Measurements from ENCODE around the gene CHMP2B.

The CHMP2B gene, protein sequence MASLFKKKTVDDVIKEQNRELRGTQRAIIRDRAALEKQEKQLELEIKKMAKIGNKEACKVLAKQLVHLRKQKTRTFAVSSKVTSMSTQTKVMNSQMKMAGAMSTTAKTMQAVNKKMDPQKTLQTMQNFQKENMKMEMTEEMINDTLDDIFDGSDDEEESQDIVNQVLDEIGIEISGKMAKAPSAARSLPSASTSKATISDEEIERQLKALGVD

DNA sequence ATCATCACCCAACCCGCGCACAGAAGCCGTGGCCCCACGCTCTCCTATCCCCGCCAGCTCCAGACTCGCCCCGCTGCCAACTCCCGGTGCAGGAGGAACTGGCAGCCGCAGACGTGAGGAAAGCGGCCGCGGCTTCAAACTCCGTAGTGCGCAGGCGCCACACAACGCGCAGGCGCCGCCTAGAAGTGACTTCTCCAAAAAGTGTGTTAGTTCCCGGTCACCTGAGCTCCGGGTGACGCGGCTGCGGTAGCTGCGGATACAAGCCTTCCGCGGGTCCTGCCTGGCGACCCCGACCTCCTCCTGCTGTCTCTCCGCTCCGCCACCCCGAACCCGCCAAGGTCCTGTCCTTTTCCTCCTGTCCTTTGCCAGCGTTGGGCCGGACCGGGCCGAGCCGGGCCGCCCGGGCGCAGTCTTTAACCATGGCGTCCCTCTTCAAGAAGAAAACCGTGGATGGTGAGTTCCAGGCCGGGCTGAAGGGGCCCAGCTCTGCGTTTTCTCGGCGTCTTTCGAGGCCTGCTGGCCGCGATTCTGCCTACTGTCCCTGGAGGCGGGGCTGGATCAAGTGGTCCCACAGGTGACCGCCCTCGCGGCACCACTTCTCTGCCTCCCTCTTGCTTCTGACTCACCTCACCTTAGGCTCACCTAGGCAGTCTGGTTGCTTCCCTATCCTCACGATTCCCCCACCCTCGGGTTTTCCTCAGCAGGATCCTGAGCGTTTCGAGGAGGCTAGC lies at the start of gene CHMP2B:
Gene CHMP2B (plus strand): TSS at position 206 of the 731 bp plus-strand sequence. CDS start 214 bp downstream, at position 420.
- in situ Hi-C loops (cut with MboI; ENCODE audit: low sequenced_read_pairs): no loop called here

DNA sequence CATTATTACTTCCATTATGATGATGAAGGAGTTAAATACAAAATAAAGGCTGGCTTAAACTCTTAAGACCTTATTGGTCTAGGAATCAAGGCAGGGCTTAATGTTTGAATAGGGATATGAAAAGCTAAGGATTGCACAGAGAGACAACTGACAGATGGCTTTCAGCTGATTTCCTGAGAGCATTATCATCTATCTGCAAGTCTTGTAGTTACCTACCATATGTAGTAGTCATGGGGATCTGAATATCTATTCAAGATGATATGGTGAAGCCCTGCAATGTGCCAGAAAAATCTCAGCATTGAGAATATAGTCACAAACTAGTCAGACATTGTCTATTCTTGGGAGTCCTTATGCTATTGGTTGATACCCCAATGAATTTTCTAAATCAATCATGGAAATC lies 47.5 kb upstream of the CHMP2B start:
- in situ Hi-C loops (cut with MboI; ENCODE audit: low sequenced_read_pairs): no loop called here

DNA sequence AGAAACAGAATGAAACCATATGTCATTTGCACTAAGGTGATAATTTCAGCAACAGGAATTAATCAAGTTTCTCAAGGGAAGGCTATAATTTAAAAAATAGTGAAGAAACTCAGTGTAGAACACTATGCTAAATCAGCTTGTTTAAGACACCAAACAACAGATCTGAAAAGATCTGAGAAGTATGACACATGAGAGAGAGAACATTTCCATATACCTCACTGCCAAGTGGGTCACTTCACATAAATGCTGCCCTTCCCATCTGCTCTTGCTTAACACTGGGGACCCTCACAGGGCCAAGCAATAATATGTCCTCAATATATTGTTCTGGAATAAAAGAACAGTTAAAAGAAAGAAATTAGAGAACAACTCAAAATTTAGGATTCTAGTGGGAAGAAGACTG lies 45.6 kb upstream of the CHMP2B start:
- in situ Hi-C loops (cut with MboI; ENCODE audit: low sequenced_read_pairs): no loop called here

DNA sequence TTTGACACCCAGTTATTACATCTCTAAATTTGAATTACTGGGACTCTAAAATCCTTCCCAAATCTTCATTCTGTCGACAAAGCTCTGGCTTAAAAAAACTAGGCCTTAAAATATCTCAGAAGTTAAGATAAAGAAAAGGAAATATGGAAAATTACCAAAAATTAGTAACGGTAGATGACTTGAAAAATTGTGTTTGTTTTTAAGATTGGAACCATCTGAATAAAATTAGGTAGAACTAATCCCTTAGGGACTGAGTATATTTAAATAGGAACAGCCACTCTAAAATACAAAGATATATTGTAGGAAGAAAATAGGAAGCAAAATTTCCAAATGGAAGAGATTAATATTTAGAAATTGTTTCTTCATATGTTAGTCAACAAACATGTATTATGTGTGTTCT lies 45.1 kb upstream of the CHMP2B start:
- in situ Hi-C loops (cut with MboI; ENCODE audit: low sequenced_read_pairs): no loop called here

DNA sequence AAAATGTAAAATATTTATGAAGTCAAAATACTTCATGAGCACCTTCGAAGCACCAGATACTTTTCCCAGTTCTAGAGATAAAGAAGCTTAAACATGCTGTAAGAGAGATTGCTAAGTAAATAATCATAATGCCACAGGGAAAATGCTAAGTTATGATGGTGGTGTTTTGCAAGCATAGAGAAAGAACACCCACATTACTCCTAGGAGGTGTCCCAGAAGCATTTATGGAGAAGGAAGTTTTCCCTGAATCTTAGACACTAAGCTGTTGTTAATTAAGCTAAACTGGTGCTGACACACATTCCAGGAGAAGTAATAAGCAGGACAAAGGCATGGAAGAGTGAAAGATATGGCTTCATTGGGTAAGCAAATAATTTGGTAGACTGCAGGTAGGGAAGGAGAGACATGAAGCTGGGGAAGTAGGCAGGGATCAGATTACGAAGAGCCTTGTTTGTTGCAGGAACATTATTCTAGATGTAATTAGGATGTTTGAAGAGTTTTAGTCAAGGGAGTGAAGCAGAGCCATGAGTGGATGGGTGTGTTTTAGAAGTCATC lies 40.4 kb upstream of the CHMP2B start:
- in situ Hi-C loops (cut with MboI; ENCODE audit: low sequenced_read_pairs): no loop called here

DNA sequence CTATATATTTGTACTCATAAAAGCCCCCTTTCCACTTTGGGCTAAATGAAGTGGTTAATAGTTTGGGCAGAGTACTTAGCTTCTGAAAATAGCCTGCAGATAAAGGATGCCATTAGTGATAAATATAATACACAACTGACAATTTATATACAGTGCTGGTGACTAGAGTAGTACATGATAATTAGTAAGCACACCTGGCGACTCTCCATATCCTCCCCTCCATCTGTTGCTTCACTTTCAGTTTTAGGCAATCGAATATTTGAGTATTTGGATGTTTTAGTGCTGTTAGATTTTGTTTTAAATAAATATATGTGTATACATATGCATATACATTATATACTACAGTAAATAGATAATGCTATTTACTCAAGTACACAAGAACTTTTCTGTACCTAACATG lies 35.9 kb upstream of the CHMP2B start:
- in situ Hi-C loops (cut with MboI; ENCODE audit: low sequenced_read_pairs): no loop called here

DNA sequence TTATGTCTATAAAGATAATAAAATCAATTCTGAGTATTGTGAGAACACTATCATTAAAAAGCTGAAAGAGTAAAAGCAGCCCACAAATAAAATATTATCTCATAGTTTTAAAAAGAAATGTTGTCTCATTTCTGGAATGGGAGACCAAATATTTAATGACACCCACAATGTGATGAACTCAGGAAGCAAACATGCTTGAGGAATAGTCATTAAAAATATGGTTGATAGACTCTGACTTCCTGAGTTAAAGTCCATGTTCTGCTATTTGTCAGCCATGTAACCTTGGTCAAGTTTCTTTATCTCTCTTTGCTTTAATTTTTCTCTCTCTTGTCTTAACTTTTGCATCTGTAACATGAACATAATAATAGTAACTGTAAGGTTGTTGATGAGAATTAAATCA lies 35.5 kb upstream of the CHMP2B start:
- in situ Hi-C loops (cut with MboI; ENCODE audit: low sequenced_read_pairs): no loop called here

DNA sequence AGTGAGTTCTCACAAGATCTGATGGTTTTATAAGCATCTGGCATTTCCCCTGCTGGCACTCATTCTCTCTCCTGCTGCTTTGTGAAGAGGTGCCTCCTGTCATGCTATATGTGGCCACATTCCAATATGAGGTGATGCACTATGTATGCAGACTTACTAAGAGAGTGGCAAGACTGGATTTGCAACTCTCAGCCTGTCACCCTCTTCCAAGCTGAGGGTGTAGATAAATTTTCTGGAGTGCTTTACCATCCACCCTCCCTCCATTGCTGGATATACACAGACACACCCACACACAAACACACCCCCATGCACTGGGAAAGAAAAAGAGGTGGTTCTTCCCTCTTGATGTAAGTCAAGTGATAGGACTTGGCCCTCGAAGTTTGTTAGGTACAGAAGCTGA lies 30.2 kb upstream of the CHMP2B start:
- in situ Hi-C loops (cut with MboI; ENCODE audit: low sequenced_read_pairs): no loop called here

DNA sequence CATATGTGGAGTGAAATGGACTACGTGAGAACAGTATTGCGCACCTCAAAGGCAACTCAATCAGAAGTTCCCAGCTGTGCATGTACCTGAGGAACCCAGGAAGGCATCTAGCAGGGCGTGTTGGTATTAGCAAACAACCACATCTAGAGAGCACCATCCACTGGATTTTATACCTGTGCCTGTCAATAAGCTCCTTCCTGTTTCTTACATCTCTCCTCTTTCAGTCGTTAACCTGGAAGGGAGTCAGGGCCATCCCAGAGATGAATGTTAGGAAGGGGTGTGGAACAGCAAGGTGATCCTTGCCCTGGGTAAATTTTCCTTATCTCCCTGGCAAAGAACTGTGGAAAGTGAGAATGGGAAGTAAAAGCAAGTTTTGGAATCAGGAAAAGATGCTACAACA lies 29.6 kb upstream of the CHMP2B start:
- in situ Hi-C loops (cut with MboI; ENCODE audit: low sequenced_read_pairs): no loop called here

DNA sequence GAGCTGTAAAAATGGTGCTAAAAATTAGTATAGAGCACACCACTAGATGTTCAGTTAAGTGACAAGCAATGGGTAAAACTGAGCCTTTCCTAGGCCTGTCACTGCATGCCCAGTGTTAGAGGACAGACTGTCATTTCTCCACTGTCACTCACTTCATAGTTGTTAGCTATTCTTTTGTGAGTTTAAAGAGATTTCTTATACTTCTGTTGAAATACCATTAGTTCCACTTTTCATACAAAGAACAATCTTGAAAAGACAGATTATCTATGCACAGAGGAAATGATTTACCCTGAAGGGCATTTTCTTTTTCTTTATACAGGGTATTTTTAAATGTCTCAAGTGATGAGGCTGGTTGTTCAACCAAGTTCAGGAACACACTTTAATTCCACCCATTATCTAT lies 28.3 kb upstream of the CHMP2B start:
- in situ Hi-C loops (cut with MboI; ENCODE audit: low sequenced_read_pairs): no loop called here

DNA sequence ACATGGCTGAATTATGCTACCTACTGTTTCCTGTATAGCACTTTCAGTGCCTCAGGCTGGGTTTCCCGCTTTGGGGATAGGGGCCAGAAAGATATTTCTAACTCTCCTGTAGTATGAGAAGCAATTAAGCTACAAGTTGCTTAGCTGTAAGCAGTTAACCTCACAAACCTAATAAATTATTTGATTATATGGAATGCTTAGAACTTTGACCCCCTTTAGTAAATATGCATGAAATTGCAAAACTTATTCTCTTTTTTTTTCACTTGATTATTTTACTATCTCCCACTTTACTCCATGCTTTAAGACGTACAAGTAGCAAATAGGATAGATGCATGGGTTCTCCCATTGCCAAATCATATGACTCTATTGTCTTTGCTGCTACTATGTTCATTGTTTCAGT lies 27.5 kb upstream of the CHMP2B start:
- in situ Hi-C loops (cut with MboI; ENCODE audit: low sequenced_read_pairs): no loop called here

DNA sequence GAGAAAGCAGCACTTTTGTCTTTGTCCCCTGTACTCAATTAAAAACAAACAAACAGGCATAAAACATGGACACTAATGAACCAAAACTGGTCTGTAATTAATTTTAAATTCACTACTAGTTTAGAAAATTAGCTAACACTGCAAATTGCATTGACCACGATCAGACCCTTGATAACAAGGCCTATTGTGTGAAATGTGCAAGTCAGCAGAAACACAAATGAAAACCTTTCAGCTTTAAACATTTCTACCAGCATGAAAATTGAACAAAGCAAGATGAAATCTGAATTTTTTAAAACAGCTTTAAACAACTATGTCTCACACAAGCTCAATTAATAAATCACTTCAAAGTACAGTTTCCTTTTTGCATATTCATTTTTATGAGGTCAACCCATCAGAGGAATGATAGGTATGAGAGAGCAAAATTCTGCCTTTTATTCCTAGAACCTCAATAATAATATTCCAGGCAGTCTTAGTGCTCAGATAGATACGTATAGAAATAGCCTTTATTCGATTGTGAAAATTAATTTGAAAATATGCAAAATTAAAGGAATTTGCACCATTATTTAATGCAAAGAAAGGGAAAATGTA lies 27.0 kb upstream of the CHMP2B start:
- in situ Hi-C loops (cut with MboI; ENCODE audit: low sequenced_read_pairs): no loop called here

DNA sequence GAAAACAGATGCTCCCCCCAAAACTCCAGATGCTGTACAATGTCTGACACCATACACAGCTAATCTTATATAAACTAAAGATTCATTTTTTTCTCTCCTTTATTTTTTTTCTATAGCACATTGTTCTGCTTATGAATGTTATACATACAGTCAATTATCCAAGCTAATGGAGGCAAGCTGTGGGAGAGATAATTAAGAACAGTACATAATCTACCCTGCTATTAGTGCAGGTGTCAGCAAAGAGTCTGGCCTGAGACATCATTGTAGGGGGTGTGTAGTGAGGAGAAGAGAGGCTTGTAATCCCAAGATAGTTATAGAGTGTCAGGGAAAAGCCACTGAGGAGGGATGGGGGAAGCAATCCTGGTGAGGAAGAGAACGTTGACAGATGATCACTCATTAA lies 25.4 kb upstream of the CHMP2B start:
- in situ Hi-C loops (cut with MboI; ENCODE audit: low sequenced_read_pairs): no loop called here

DNA sequence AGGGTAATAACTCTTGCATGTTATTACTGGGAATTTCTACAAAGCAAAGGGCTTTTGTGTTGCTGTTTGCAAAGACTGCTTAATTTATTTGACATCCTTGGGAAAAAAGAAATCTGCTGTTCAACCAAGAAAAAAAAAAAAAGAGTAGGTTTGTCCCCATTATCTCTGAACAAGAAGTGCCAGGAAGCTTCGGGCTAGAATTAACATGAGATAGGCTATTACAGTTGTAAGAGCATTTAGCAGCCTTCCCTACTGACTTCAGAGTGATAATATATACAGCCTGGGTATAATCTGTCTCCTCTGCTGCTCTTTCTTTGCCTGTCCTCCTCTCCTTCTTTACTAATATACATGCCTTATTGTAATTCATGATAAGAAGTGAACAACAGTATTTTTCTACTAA lies 23.3 kb upstream of the CHMP2B start:
- in situ Hi-C loops (cut with MboI; ENCODE audit: low sequenced_read_pairs): no loop called here

DNA sequence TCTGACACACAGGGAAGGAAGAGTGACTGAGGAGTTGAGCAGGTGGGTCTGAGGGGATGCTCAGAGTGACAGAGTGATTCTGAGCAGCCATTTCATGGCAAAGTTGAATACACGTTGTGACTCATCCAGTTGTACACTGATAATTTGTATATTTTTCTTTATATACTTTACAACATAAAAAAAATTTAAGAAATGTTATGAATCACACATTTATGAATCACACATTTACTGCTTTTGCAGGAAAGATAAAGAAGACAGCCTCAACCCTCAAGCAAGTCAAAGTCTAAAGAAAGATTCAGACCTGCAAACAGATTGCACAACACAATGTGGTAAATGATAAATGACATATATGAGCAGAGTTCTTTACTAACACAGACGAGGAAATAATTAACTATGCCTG lies 21.0 kb upstream of the CHMP2B start:
- in situ Hi-C loops (cut with MboI; ENCODE audit: low sequenced_read_pairs): no loop called here

DNA sequence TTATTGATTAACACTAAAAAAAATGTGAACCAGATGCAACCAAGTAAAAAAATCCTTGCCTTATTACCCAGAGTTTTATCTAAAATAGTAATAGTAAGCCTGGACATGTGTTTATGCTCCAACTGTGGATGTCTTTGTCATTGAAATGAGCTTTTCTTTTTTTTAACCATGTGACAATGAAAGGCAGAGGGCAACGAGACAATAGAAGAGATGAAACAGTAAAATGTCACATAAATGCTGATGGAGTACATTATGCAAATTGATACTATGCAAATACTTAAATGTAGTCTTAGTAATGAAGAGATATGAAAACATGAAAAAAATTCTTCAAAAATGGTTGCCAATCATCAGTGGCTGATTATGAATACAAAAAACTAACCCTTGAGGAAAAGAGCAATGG lies 20.5 kb upstream of the CHMP2B start:
- in situ Hi-C loops (cut with MboI; ENCODE audit: low sequenced_read_pairs): no loop called here

DNA sequence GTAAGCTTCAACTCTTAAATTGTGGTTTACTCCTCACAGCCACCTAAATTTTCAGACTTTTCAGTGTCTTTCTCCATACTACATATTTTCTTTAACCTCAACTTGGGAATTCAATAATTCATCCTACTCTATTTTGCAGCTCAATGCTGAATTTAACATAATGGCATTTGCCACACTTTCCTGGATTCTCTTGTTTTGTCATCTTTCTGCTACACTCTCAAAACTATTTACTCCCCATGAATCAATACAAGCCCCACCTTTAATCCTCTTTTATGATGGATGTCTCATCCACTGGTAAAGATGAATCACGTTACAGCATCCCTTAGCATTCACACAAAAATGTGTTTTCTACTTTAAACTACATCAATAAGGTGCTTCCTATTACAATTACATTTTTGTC lies 19.6 kb upstream of the CHMP2B start:
- in situ Hi-C loops (cut with MboI; ENCODE audit: low sequenced_read_pairs): no loop called here

DNA sequence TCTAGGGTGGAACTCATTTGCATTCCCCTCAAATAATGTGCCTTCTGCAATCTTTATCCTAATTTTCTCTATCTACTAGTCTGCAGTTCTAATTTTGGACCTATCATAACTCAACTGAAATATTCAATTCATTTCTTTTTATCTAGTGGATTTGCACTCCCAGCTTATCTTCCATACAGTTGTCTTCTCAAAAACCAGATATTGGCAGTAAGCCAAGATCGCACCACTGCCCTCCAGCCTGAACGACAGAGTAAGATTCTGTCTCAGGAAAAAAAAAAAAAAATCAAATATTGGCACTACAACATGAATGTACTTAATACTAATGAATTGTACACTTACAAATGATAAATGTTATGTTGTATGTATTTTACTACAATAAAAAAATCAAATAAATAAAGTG lies 18.0 kb upstream of the CHMP2B start:
- in situ Hi-C loops (cut with MboI; ENCODE audit: low sequenced_read_pairs): no loop called here

DNA sequence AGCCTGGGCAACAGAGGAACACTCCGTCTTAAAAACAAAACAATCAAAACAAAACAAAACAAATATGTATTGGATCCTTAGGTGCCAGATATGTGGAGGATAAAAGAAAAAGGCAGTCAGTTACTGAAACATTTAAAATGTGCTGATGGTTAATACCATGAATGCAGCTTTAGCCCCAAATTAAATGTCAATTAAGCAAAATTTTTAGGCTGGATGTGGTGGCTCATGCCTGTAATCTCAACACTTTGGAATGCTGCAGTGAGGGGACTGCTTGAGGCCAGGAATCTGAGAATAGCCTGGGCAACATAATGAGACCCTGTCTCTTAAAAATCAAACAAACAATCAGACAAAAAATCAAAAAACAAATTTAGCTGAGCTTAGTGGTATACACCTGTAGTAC lies 8.5 kb upstream of the CHMP2B start:
- in situ Hi-C loops (cut with MboI; ENCODE audit: low sequenced_read_pairs): no loop called here

DNA sequence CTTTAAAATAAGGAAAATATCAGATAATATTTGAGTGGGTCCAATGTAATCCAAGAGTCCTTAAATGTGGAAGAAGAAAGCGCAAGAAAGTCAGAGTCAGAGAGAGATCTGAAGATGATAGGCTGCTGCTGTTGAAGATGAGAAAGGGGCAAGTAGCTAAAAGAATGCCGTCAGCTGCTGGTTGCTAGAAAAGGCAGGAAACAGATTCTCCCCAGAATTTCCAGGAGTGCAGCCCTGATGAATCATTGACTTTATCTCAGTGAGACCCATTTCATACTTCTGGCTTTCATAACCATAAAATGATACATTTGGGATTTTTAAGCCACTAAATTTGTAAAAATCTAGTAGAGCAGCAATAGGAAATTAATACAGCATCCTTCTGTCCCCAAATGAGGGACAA lies 7.5 kb upstream of the CHMP2B start:
- in situ Hi-C loops (cut with MboI; ENCODE audit: low sequenced_read_pairs): no loop called here

DNA sequence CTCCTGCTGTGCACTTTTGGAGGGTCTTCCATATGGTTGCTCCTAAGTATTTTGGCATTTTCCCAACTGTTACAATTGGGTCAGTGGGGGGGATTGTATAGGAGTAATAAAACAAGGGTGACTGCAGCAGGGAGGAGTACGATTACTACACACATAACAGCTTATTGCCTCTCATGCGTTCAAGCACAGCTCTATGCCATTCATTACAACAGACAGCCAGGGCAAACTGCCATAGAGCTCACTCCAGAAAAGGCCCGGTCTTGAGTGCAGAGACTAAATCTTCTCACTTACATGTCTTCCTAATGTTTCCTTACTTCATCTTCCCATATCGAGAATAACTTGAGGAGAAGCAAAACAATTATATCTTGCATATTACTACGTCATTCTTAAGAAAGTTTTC lies 1.4 kb upstream of the CHMP2B start:
- in situ Hi-C loops (cut with MboI; ENCODE audit: low sequenced_read_pairs): no loop called here

DNA sequence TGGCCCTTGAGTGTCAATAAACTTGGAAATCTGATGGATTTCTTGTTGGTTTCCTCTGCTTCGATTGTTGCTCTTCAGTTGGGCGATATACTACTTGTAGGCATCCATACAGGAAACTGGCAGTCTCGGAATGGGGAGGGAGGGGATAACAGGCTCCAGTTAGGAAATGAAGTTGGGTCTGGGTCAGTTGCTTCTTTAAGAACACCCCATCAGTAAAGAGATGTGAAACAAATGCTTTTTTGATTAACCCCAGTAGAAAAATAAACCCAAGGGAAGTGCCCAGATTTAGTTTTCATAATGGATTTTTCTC lies 681 bp downstream of the CHMP2B start:
- in situ Hi-C loops (cut with MboI; ENCODE audit: low sequenced_read_pairs): no loop called here
